Stimulated activated CD8-positive, alpha-beta memory T cell treated with anti-CD3 and anti-CD28 coated beads, Interleukin-4, amount 100 ng/mL, for 1 hour (primary cell): Measurements from ENCODE around the gene UBE4A.

Experiments
- DNase-seq, 2 donors: peaks; one replicate each; pipeline ENCODE4 v3.0.0-alpha.2; 2020; ENCODE audit warnings: low read depth in 2 of 2, low spot score in 1 of 2

The UBE4A gene

GRCh38 chr11:118341815-118342489 lies 17.4 kb upstream of the UBE4A start:
- no peak for DNase-seq

- peak in 1 of 2 donors; percentile 46 for DNase-seq
Measured at GRCh38 chr11:118342503-118343161, 16.8 kb upstream of the UBE4A start, which contains the start of gene CD3D. CD3D (minus strand) TSS chr11:118342705; CDS start chr11:118342607, 98 bp downstream.

GRCh38 chr11:118343248-118343647 lies 16.2 kb upstream of the UBE4A start:
- DNase-seq: no peak

- DNase-seq: peak in 1 of 2 donors; percentile 42
Measured at GRCh38 chr11:118343981-118344515, 15.4 kb upstream of the UBE4A start, which contains the start of gene CD3G. CD3G (plus strand) TSS chr11:118344344; CDS start chr11:118344424, 80 bp downstream.

DNA sequence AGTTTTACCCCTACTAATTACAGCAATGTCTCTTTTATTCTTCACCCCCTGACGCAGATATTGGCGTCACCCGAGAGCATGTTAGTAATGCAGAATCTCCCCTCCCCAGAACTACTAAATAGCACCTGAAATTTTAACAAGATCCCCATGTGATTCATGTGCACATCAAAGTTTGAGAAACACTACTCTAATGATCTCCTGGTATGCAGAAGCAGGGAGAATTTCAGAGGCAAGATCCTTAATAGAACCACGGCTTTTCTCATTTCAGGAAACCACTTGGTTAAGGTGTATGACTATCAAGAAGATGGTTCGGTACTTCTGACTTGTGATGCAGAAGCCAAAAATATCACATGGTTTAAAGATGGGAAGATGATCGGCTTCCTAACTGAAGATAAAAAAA lies 9.9 kb upstream of the UBE4A start:
- DNase-seq: no peak

DNA sequence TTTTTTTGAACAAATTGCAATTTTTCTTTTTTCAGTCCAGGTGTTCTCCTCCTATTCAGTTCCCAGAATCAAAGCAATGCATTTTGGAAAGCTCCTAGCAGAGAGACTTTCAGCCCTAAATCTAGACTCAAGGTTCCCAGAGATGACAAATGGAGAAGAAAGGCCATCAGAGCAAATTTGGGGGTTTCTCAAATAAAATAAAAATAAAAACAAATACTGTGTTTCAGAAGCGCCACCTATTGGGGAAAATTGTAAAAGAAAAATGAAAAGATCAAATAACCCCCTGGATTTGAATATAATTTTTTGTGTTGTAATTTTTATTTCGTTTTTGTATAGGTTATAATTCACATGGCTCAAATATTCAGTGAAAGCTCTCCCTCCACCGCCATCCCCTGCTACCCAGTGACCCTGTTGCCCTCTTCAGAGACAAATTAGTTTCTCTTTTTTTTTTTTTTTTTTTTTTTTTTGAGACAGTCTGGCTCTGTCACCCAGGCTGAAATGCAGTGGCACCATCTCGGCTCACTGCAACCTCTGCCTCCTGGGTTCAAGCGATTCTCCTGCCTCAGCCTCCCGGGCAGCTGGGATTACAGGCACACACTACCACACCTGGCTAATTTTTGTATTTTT lies 6.2 kb upstream of the UBE4A start:
- no peak for DNase-seq

DNA sequence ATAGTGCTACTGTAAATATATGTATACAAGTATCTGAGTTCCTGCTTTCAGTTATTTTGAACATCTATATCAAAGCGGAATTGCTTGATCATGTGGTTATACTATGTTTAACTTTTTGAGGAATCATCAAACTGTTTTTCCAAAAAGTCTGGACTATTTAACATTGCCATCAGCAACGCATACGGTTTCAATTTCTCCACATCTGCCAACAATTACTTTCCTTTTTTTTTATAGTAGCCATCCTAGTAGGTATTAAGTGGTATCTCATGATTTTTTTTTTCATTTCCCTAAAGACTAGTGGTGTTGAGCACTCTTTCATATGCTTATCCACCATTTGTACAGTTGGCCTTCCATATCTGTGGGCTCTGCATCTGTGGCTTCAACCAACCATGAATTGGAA lies 1.3 kb upstream of the UBE4A start:
- DNase-seq: no peak

- no peak for DNase-seq
Measured at GRCh38 chr11:118364956-118365615, 5.7 kb downstream of the UBE4A start.

- DNase-seq: no peak
Measured at GRCh38 chr11:118366287-118366686, 6.9 kb downstream of the UBE4A start.

DNA sequence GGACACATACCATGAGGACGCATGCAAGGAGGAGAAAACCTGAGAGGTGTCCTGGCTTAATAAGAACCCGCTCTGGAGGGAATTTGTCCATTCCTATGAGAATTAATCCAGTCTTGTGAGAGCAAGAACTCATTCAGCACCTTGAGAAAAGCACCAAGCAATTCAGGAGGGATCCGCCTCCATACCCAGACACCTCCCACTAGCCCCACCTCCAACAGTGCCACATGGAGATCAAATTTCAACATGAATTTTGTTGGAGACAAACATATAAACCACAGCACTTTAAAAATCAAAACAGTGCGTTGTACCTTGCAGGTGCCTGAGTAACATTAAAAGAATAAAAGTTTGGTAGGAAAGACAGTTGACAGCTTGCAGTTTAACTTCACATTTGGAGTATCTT lies 11.4 kb downstream of the UBE4A start:
- DNase-seq: no peak

GRCh38 chr11:118373263-118373662 lies 13.9 kb downstream of the UBE4A start:
- no peak for DNase-seq

DNA sequence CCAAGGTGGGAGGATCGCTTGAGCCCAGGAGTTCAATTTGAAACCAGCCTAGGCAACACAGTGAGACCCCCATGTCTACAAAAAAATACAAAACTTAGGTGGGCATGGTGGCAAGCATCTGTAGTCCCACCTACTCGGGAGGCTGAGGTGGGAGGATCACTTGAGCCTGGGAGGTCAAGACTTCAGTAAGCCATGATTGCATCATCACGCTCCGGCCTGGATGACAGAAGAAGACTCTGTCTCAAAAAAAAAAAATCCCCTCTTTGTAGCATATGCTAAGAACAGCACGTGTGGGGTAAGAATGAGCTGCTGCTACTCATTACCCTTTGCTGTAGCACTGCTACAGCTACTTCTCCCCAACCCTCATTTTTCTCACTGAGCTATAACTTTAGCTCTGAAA lies 14.5 kb downstream of the UBE4A start:
- DNase-seq: no peak

DNA sequence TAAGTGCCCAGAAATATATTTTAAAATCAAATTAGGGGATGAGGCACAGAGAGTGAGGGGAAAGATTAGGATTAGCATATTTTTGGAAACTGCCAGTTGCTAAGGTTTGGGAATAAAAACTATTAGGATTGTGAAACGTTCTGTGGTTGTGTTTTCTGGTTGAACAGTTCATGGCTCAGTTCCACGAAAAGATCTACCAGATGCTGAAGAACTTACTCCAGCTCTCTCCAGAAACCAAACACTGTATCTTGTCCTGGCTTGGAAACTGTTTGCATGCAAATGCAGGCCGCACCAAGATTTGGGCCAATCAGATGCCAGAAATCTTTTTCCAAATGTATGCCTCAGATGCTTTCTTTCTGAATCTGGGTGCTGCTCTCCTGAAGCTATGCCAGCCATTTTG lies 15.3 kb downstream of the UBE4A start:
- DNase-seq: no peak

- DNase-seq: no peak
Measured at GRCh38 chr11:118375978-118376377, 16.6 kb downstream of the UBE4A start.

GRCh38 chr11:118379497-118379896 lies 20.1 kb downstream of the UBE4A start:
- DNase-seq: no peak

- DNase-seq: no peak
Measured at GRCh38 chr11:118380571-118380970, 21.2 kb downstream of the UBE4A start.

DNA sequence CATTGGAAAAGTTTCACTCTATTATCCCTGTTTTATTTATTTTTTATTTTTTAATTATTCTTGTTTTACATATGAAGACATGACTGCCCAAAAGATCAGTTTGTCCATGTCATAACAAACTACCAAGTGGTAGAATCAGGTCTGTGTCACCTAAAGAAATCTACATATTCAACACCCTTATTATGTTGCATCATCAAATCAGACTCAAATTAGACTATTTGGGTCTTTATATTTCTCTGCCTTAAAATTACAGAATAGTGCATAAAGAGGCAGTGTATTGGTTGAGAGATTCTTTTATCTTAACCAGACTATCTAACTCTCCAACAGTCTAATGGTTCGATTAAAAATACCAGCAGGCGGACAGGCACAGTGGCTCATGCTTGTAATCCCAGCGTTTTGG lies 23.6 kb downstream of the UBE4A start:
- DNase-seq: no peak

DNA sequence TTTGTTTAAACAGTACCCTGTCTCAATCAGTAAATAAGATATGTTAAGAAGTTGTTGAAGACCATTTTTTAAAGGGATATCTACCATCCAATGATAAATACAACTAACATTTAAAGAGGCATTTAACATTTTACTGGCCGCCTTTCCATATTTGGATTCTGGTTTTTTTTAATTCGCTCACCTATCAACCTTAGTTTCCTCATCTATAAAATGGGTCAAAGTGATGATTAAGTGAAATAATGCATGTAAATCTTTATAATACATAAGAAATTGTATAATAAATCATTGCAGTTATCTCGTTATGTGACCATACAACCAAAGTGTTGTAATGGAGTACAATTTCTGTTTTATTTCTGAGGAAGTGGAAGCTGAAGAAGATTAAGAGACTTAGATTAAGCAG lies 24.3 kb downstream of the UBE4A start:
- DNase-seq: no peak

- DNase-seq: no peak
Measured at GRCh38 chr11:118396097-118396501, 36.7 kb downstream of the UBE4A start.

GRCh38 chr11:118397448-118397847 lies 38.0 kb downstream of the UBE4A start:
- no peak for DNase-seq

GRCh38 chr11:118398791-118399559 lies 39.6 kb downstream of the UBE4A start:
- DNase-seq: no peak
